Left colon (tissue), 2 donors: Measurements from ENCODE around the gene HSD3B2. TPM values are rescaled to one million over a fixed set of nuclear protein-coding genes. Genes with fewer than 3 reads are reported as not detected.

Experiments used
- ATAC-seq: fragments of 200-7000 bp; cut with Tn5 transposase; one replicate; pipeline ENCODE4 v1.9.1; 2020; ENCODE audit warnings: mild to moderate bottlenecking, moderate library complexity
- DNase-seq, 2 donors: peaks; one replicate each; pipeline ENCODE4 v3.0.0-alpha.2; 2020
- intact Hi-C, 2 donors: fragments of 100-400 bp; cut with DNase I in 1 of 2; cut with micrococcal nuclease in 1 of 2; formaldehyde crosslinking; loops; one replicate each; pipeline versions ENCODE4 v1.11.2 to v1.14.0; 2022; cut with DNase I, micrococcal nuclease
- total RNA-seq, 2 donors: library from RNA; stranded (reverse); fragmentation: NEBNext Ultra II Directional; extraction: Animal tissue kit (Norgen Biotek cat#: 25700); gene quantifications; one replicate each; pipeline ENCODE4 v1.2.1, GENCODE V29; 2021
- donor health status: DM: no; HTN: no; CAD: no.
- donor health status: DM: yes; HTN: yes; CAD: no.

HSD3B2 gene
- total RNA-seq, 2 donors from 2014 or later = 3.2 to 16.6 TPM

DNA sequence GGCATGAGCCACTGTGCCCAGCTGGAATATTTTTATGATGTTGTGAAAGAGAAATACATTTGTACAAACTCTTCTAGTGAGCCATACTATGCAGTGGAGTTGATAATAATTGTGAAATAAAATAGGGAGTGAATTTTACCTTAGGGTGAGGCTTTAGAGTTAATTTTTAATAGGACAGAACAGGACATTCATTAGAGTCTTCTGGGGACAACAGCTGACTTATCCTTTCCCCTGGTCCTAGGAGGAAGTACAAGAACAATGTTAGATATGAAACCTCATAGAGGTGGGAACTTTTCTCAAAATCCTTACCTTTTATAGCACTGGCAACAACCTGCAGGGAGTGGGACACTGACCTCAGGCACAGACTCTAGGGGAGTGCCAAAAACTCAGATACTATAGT lies 24.4 kb upstream of the HSD3B2 start:
- ATAC-seq = peak; percentile 75
- intact Hi-C loops = no loop called here
- no peak for DNase-seq

DNA sequence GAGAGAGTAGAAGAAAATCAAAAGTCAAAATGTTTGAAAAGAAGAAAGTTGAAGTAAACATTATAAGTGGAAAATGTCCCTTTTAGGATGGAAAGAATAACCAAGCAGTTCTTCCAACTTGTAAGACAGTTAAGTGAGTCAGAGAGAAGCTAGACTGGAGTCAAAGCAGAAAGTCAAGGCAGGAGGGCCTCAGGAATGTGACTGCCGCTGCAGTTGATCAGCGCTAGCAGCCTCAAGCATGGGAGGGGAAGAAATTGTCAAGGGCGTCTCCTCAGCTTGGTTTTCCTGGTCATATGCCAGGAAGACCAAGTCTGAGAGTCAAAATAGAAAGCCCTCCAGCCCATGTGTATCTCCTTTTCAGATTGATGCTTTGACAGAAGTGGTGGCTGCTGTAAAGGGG lies 23.2 kb upstream of the HSD3B2 start:
- ATAC-seq (no peak), DNase-seq (no peak)
- intact Hi-C loops = no loop called here

DNA sequence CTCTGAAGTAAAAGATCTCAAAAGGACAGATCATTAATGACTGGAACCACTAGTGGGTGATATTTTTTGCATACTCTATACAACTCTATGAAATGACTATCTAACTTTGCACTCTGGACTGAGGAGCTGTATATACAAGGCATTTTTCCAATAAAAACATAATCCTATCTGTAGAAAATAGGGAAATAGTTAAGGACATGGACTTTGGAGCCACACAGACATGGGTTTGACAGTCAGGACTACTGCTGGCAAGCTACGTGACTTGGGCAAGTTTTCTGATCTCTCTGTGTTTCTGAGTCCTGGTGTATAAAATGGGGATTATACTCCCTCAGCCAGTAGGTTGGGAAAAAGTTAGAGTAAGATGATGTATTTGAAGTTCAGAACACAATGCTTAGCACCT lies 20.9 kb upstream of the HSD3B2 start:
- ATAC-seq (peak; percentile 85), DNase-seq (peak; percentile 28 to 44)
- intact Hi-C loops = no loop called here

DNA sequence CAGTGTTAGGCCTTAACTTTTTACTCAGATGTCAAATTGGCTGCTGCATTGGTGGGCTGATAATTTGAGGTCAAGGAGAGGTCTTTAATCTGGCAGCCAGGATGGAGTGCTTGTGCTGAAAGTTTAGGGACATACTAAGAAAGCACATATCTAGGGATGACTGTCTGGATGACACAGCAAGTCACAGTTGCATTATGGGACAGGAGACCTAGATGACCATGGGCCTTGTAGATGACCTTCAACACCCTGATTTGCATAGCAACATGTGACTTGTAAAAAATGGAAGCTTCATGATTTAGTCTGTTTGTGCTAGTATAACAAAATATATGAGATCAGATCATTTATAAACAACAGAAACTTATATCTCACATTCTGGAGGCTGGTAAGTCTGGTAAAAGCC lies 18.0 kb upstream of the HSD3B2 start:
- ATAC-seq (no peak), DNase-seq (no peak)
- intact Hi-C loops = no loop called here

DNA sequence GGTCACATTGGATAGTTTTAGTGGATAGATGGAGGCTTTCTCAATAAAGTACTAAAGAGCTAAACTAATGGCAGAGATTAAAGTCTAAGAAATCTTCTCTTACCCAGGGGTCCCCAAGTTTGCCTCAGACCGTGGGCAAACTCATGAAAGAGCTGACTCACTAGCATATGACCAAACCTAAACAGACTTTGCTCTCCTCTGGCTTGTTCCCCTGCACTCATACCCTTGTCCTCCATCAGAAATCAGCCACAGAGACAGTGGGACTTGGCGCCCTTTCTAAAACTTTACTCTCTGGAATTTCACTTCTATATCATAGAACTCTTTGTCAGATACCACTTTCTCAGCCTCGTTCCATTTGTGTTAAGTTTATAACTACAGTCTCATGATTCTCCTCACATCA lies 17.0 kb upstream of the HSD3B2 start:
- ATAC-seq (no peak), DNase-seq (no peak)
- intact Hi-C loops = no loop called here

DNA sequence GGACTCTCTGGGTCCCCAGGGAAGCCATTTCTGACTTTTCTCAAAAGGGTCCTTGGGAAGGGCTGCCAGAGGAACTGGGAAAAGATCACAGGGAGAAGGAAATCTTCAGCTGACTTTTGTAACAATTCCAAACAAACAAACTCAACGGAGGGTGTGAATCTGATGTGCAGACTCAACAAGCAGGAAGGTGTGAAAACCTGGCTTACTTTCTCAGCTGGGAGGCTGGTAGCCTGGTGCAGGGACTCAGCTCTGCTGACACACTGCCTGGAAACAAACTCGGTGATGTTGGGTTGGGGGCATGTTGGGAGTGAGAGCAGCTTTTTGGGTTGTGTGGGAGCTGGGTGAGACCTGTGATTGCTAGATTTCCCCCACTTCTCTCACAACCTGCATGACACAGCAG lies 10.2 kb upstream of the HSD3B2 start:
- intact Hi-C loops = no loop called here
- no peak for DNase-seq
- no peak for ATAC-seq

DNA sequence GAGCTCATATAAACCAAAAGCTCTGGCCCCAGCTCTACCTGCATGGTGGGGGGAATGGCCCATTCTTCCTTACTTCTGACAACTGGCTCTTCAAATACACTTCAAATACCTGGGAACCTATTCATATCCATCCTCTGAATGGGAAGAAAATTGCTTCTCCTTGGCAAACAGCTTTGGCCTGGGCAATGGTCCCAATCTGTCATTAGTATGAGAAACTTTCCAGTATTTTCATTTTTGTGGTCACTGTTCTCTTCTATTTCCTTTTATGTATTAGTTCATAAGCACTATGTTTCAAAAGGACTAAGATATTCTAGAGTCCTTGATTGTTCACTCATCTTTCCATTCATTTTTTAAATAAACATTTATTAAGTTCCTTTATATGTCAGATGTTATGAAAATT lies 5.2 kb upstream of the HSD3B2 start:
- DNase-seq = no peak
- intact Hi-C loops = no loop called here
- ATAC-seq = no peak

DNA sequence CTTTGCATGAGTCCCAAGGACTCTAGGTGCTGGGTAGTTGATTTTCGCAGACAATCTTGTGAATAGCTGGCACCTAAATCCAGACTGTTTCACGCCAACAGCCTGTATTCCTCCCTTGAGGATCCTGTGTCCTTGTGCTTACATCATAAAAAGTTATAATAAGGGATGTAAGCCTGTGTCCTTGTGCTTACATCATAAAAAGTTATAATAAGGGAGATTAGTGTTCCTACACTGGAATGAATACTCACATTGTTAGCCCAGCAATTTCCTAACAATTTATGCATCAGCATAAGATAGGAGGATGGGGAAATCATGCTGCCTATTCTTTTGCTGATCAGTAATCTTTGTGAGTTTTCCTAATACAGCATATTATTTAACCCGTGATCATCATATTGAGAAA lies 4.0 kb upstream of the HSD3B2 start:
- DNase-seq (no peak), ATAC-seq (peak; percentile 97)
- intact Hi-C loops = no loop called here

DNA sequence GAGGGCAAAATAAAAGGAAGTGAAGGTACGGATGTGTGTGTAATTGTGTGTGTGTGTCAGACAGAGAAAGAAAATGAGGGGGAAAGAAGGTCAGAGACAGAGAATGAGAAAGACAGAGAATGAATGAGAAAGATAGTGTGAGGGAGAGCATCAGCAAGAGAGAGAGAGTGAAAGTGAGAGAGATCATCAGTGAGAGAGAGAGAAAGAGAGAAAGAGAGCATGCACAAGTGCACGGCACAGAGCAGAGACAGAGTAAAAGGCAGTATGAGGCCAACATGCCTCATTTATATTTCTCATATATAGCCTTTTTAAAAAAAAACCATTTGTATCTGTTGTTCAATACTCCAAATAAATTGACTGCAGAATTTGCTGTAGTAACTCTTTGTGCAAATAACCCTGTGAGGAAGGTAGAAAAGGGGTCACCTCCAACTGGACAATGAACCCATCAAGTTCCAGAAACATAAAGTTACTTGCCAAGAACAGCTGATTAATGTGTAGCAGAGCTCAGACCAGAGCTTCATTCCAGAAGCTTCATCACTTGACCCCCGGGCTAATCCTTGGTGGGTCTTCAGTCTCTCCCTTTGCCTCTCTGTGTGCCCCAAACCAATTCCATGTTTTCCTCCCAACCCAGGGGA lies 1.2 kb downstream of the HSD3B2 start:
- intact Hi-C loops = no loop called here
- no peak for DNase-seq
- no peak for ATAC-seq

DNA sequence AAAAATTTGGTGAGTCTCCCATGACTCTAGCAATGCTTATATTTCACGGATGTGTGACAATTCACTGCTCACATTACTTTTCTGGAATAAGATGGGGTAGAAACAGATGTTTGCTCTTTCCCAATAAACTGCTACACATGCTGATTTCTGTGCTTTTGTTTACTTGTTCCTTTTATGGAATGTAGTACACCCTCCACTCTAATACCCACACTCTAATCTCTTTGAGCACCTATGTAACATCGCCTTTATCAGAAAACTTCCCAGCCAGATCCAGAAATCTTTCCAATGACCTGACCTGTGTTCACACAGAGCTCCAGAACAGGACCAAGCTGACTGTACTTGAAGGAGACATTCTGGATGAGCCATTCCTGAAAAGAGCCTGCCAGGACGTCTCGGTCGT lies 4.2 kb downstream of the HSD3B2 start:
- intact Hi-C loops = no loop called here
- DNase-seq (no peak), ATAC-seq (no peak)

DNA sequence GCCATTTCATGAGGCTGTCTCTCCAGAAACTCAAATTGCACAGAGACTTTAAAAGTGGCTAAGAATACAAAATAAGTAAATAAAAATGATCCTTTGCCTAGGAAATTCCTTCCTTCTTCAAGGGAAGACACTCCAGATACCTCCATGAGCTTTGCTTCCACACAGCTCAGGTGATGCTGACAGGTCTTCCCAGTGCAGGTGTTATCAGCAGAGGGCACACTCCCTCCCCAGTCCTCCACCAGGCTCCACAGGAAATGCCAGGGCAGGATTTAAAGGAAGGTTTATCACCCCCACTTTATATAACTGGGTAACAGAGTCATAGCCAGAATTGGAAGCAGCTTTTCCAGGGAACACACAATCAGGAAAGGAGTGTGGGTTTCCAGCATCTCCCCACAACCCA lies 5.7 kb downstream of the HSD3B2 start:
- intact Hi-C loops = no loop called here

DNA sequence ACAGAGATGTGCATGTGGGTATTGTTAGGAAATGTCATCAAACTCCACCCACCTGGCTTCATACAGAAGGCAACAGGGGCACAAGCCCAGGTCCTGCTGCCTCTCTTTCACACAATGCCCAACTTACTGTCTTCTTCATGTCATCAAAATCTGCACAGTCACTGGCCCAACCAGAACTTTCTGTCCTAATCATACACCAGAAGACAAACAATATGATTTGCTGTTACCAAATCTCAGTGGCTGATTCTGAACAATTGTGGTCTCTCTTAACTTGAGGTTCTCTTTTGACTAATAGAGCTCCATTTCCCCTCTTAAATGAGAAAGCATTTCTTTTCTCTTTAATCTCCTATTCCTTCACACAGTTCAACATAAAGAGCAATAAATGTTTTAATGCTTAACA lies 7.7 kb downstream of the HSD3B2 start:
- ATAC-seq (no peak), DNase-seq (no peak)
- intact Hi-C loops = no loop called here

More for the DNA sequence above, 5.7 kb downstream of the HSD3B2 start:
- DNase-seq = no peak
- no peak for ATAC-seq

DNA sequence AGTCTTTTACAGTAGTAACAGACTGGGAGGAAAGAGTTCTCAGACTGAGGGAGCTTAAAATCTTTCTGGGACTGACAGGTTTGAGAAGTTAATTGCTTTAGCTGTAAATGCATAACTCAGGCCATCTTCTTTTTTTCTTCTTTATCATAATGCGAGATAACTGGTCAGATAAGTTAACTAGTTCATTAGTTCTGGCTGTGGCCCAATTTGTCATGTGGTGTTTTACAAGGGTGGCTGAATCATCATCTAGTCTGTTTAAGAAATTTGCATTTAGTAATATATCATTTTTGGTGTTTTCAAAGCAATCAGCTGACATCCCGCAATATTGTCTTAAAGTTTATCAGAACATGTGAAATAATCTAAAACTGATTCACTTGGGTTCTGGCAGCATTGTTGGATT lies 14.0 kb downstream of the HSD3B2 start:
- intact Hi-C loops = no loop called here
- no peak for ATAC-seq
- no peak for DNase-seq

DNA sequence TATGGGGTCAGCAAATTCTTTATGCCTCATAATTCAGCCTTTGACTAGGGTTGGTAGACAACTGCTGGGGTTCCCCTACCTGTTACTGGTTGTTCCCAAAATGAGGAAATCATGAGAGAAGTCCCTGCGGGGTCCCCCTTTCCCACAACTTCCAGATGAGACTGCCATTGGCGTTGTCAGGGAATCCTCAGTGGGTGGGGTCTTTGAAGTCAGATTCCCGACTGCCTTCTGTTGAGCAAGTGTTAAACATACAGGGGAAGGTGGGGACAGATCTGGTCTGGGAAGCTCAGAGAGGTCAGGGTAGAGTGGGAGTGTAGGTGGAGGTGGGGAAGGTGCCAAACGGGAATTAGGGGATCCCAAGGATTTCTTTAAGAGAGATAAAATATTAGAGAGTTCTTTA lies 14.7 kb downstream of the HSD3B2 start:
- intact Hi-C loops = no loop called here
- DNase-seq = no peak
- no peak for ATAC-seq

DNA sequence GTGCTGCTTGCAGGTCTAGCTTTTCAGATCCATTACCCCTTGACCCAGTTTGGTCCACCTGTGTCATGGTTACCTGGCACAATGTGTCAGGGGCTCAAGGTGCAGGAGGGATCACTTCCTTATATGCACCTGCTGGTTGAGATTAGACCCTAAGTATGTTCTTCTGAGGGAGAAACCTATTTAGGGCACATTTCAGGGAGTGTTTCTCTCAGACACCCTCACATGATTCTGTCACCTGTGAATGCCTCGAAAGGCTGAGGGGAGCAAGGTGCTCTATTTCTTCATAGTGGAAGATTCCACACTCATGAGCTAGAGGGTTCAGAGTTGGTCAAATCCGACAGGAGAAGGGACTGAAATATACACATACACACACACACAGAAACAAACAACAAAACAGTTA lies 15.5 kb downstream of the HSD3B2 start:
- no peak for DNase-seq

DNA sequence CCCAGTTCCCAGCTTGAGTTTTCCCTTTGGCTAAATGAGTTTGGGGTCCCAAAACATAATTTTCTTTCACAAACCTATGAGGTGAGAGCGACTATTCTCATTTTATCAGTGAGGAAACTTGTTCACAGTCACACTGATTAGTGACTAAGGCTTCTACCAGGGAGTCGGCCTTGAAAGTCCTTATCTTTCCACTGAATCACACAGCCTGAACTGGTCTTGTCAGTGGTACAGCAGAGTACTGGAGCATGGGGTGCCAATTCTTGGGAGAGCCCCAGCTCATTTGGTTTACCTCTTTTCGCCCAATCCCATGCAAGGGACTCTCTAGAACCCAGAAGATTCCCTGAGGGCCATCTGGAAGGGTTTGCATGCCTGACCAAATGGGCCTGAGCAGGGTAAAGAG lies 16.9 kb downstream of the HSD3B2 start:
- DNase-seq (no peak), ATAC-seq (no peak)
- intact Hi-C loops = no loop called here

More for the DNA sequence above, 15.5 kb downstream of the HSD3B2 start:
- intact Hi-C loops = no loop called here
- ATAC-seq = no peak

DNA sequence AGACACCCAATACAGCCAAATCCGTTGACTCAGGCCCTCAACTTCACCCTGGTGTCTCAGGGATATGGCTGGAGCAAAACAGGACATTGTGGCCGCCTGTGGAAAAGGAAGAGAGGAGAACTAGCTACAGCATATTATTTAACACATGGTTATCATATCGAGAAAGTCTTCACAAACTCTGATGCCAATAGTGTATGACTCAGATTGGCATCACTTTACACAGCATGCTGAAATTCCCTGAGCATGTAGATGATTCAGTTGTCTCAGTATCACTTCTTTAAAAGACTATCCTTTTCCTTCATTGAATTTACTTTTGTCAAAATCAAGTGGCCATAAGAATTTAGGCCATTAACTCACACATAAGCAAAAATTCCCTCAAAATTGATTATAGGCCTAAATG lies 20.1 kb downstream of the HSD3B2 start:
- DNase-seq (no peak), ATAC-seq (no peak)
- intact Hi-C loops = no loop called here

DNA sequence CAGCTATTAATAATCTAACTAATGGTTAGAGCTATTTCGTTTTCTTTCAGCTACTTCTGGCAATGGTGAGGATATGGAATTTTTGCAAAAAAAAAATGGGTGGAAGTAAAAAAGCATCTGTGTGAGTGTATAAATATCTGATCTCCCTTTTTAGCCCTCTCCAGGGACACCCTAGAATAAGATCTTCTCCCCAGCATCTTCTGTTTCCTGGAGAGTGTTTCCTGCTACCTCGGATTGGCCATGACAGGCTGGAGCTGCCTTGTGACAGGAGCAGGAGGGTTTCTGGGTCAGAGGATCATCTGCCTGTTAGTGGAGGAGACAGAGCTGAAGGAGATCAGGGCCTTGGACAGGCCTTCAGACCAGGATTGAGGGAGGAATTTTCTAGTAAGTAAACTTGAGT lies 23.8 kb downstream of the HSD3B2 start:
- intact Hi-C loops = no loop called here
- ATAC-seq = no peak

DNA sequence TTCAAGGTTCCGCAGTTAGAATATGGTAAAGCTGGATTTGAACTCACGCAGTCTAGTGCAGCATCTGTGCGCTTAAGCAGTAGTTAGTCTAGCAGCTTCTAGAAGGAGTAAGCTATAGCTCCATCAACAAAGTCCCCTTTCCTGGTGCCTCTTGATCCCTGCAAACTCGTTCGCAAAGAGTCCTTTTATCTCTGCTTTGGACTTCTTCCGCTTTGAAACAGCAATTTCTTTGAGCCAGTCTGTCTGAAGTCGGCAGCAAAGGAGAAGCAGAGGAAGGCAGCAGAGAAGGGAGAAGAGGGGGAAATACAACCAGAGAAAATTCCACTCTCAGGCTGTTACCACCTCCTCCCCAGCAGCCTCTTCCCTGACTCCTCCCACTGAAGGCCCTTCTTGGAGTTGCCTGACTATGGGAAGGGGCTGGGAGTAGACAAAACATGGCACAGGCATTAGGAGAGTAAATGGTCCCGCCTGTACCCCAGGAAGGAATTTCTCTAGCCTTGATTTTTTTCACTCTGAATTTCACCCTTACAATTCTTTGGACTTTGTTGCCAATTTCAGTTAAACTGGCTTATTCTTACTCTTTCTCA lies 25.9 kb downstream of the HSD3B2 start:
- intact Hi-C loops = no loop called here
- ATAC-seq = no peak

More for the DNA sequence above, 23.8 kb downstream of the HSD3B2 start:
- DNase-seq = no peak

DNA sequence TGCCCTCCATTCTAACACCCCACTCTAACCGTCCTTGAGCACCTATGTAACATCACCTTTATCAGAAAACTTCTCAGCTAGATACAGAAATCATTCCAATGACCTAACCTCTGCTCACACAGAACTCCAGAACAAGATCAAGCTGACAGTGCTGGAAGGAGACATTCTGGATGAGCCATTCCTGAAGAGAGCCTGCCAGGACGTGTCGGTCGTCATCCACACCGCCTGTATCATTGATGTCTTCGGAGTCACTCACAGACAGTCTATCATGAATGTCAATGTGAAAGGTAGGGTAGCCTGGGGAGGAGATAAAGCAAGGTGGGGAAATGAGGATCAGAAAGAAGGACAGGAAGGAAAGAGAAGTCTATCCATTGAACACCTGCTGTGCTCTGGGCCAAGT lies 27.8 kb downstream of the HSD3B2 start:
- ATAC-seq (no peak), DNase-seq (no peak)
- intact Hi-C loops = no loop called here

More for the DNA sequence above, 25.9 kb downstream of the HSD3B2 start:
- no peak for DNase-seq

DNA sequence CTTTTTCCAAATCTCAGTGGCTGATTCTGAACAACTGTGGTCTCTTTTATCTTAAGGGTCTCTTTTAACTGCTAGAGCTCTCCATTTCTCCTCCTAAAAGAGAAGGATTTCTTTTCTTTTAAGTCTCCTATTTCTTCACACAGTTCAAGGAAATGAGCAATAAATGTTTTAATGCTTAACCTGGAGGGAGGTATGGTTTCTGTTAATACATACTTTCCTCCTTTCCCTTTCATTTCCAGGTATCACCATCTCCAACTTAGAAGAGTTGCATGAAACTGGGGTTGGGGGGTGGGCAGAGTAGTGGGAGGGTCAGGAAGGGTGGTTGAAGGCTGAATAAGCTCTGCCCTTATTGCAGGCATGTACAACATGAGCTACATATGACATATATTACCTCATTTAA lies 31.4 kb downstream of the HSD3B2 start:
- intact Hi-C loops = no loop called here
- no peak for DNase-seq
- ATAC-seq = no peak
